Activated CD4-positive, alpha-beta T cell treated with anti-CD3 and anti-CD28 coated beads for 24 hours (primary cell): ENCODE results near the gene RTEL1.
"Not testable (repeated sequence)": the region's sequence is repeated elsewhere in the genome, so short reads cannot be mapped to it uniquely, and the experiment has no call there.

Source experiments
- DNase-seq, 2 donors: peaks; one replicate each; pipeline ENCODE4 v3.0.0-alpha.2; 2020; ENCODE audit warnings: low read depth in 2 of 2

RTEL1 gene

DNA sequence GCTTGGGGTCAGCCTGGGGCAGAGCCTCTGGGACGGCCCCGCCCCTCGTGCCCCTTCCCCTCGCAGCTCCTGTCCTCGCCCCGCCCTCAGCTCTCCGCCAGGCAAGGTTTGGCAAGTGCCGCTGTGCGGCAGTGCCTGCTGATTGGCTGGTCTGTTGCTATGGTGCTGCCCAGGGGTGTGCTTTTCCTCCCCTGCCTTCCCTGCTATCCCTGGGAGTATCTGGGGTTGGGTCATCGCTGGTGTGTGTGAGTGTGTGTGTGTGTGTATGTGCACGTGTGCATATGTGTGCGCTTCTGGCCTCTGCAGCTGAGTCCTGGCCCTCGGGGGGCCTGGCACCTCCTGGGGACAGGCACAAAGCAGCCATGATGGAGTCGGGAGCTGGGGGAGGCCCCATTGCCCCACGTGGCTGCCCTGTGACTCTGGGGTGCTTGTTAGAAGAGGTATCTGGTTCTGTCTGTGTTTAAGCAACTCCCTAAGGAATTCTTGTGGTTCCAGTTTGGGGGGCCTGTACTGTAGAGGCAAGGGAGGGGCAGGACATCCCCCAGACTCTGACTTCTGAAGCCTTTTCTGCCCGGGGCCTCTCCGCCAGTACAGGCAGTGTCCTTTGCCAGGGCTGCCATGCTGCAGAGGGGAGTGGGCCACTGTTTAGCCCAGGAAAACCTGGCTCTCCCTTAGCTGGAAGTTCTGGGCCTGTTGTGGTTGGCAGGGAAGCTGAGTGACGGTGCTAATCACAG, 6.9 kb downstream of the RTEL1 start:
- no peak for DNase-seq

DNA sequence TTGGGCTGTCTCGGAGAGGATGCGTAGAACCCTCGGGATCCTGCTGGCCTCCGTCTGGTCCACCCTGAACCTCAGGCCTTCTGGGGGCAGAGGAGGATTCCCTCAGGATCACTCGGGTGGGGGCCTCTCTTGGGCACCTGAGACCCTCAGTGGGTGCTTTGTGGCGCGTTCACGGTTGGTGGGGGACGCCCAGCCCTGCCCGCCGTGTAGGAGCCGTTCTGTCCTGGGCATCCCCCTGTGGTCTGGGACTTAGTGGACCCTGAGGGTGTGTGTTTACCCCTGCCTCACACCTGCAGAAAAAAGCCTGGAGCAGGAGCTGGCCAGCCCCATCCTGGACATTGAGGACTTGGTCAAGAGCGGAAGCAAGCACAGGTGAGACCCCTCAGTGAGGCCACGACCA, 7.6 kb downstream of the RTEL1 start:
- no peak for DNase-seq

DNA sequence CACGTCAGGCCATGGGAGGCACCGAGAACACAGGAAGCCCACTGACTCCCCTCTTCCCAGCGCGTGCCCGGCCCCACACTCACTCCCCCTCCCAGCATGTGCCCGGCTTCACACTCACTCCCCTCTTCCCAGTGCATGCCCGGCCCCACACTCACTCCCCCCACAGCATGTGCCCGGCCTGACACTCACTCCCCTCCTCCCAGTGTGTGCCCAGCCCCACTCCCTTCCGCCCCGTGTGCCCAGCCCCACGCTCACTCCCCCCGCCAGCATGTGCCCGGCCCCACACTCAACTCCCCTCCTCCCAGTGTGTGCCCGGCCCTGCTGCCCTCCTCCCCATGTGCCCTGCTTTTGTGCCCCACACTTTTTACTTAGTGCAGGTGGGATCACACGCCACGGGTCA, 9.7 kb downstream of the RTEL1 start:
- no peak for DNase-seq

DNA sequence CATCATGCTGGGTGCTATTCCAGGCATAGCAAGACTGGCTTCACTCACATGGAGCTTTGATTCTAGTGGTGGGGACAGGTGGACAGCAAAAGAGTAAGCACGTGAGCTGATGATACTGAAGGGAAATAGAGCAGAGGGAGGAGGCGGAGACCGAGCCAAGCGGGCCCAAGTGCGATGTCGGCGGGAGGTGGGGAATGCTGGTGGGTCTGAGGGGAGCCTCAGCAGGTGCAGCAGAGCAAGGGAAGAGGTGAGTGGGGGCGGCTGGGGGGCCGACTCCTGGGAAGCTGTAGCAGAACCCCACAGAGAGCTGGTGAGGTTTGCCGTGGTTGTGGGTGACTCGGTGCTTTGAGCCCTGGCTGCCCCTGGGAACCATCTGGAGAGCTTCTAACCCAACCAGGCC, 10.2 kb downstream of the RTEL1 start:
- no peak for DNase-seq

DNA sequence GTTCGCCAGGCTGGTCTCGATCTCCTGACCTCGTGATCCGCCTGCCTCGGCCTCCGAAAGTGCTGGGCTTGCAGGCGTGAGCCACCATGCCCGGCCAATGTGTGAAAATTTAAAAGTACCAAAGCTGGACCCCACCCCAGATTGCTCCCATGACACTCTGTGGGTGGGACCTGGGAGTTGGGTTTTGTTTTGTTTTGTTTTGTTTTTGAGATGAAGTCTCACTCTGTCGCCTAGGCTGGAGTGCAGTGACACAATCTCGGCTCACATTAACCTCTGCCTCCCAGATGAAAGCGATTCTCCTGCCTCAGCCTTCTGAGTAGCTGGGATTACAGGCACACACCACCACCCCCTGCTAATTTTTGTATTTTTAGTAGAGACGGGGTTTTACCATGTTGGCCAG, 13.6 kb downstream of the RTEL1 start:
- DNase-seq = not testable (repeated sequence)

DNA sequence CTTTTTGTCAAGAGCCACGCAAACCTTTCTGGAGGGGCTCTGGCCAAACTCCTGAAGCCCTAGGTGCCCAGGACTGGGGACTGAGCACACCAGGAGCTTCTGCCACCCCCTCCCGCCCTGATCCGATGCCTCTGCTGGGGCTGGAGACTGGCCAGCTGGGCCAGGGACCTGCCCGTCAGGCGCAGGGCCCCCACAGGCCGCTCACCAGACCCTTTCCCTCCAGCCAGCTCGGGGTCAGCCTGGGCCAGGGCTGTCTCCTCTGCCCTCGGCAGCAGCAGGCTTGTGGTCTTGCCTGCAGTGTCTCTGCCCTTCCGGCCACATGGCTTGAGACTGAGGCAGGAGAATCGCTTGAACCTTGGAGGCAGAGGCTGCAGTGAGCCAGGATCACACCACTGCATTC, 14.6 kb downstream of the RTEL1 start:
- no peak for DNase-seq

DNA sequence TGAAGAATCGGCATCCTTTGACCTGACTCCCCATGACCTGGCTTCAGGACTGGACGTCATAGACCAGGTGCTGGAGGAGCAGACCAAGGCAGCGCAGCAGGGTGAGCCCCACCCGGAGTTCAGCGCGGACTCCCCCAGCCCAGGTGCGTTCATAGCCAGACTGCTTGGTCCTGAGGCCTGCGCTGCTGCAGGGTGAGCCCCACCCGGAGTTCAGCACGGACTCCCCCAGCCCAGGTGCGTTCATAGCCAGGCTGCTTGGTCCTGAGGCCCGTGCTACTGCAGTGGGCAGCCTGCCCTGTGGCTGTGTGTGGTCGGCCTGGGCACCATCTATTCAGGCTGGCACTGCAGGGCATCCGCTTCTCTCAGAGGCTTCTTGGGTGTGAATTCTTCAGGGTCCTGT, 15.8 kb downstream of the RTEL1 start:
- DNase-seq = no peak

DNA sequence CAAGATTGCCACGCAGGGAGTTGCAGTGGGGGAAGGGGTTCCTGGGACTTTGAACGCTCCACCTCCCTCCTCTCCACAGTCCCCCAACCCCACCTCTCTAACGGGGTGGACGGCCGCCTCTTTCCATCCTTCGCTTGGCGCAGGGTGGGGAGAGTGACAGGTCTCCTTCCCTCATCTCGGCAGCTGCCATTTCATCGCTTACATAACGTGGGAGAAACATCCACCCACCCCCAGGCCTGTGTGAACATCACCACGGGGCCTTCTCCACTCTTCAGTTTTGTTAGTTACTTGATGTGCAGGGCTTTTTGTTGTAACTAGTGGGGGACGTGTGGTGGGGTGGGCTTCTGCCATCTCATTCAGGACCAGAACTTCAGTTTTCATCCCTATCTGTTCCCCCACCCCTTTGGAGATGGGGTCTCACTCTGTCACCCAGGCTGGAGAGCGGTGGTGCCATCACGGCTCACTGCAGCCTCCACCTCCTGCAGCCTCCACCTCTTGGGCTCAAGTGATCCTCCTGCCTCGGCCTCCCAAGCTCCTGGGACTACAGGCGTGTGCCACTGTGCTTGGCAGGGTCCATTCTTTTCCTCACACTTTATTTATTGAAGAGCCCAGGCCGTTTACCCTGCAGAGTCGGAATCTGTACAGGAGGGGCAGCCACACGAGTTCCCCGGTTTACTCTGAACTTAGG, 17.7 kb downstream of the RTEL1 start:
- DNase-seq = no peak

DNA sequence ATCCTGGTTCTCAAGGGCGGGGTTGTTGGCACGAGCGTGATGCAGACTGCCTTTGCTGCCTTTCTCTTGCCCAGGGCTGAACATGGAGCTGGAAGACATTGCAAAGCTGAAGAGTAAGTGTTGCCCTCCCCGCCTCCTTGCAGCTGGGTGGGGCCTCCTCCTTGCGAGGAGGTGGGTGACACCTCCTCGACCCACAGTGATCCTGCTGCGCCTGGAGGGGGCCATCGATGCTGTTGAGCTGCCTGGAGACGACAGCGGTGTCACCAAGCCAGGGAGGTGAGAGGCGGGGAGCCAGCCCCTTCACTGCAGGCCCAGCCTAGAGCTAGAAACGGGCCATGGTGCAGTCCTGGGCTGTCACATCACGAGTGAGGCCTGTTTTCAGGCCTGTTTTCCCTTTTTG, 20.0 kb downstream of the RTEL1 start:
- DNase-seq = no peak

DNA sequence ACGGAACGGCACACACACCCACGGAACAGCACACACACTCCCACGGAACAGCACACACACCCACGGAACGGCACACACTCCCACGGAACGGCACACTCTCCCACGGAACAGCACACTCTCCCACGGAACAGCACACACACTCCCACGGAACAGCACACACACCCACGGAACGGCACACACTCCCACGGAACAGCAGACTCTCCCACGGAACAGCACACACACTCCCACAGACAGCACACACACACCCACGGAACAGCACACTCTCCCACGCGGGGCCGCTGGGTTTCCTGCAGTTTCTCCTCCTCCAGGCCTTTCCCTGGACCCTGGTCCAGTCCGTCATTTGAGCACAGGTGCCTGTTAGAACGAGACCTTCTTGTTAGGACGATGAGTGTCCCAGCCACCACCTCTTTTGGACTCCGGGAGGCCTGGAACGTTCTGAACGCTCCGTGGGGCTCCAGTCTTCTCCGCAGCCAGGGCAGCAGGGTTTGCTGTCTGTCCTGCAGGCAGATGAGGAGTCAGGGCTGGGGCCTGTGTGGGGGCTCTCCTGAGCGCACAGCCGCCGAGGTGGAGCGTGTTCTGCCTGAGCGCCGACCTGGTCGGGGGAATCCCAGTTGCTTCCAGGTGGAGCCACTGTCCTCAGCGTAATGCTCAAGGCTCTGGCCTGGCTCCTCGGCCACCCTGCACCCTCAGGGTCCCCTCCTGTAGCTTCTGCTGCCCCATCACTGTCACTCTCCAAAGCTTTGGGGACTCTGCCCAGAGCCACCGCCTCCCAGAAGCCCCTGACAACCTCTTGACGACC, 20.8 kb downstream of the RTEL1 start:
- DNase-seq = no peak

DNA sequence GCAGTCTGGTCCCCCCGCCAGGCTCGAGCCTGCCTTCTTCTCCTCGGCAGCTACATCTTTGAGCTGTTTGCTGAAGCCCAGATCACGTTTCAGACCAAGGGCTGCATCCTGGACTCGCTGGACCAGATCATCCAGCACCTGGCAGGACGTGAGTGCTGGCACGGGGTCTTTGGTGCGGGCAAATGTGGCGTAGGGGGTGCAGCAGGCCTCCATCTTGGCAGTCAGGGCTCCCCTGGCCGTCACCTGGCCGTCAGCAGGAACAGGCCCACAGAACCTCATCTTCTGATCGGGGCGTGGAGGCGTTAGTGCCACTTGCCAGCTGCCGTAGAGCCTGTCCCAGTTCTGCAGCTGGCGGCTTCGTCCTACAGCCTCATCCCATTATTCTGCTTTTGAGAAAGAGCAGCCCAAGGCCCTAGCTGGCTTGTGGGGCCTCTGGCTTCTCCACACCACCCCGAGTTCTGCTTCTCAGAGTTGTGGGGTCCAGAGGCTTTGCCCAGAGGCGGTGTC, 21.7 kb downstream of the RTEL1 start:
- DNase-seq = no peak

DNA sequence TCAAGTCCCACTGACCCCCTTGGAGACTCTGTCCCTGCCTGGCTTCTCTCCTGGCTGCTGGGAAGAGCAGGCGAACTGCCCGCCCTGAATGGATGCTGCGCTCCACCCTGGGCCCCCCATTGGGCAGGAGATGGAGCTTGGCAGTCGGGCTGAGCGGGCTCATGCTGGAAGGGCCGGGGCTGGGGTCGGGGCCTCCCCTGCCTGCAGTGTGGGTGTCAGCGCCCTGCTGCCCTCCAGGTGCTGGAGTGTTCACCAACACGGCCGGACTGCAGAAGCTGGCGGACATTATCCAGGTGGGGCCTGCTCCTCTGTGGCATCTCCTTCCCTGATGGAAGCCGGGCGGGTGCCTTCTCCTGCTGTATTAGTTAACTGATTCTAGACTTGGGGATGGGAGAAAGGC, 22.3 kb downstream of the RTEL1 start:
- no peak for DNase-seq

DNA sequence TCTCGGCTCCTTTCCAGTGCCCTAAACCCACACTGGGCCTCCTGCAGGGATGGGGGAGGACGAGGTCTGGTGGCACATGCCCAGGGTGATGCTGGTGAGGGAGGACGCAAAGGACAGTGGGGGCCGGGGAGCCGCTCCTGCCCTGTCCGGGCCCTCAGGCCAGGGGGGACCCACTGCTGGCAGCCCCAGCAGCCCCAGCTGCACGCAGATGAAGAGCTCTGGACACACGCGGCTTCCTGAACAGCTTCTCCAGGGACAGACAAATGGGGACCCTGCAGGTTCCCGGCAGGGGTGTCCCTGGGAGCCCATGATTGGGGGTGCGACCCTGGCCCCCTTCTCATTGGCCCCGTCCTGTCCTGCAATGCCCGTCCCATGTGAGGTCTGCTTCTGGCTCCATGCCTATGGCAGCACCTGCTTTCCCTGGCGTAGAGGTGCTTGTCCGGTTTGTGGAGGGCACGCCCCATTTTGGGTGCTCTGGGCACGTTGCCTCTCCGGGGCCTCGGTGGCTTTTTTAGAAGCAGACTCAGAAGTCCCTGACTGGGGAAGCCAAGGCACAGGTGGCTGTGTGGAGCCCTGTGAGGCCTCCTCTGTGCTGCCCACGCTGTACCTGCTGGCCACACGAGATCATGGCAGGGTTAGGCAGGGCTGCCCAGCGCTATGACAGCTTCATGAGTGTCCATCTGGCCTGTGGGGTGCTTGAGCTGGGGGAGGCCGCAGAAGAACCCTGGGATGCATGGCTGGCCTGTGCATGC, 22.9 kb downstream of the RTEL1 start:
- no peak for DNase-seq

DNA sequence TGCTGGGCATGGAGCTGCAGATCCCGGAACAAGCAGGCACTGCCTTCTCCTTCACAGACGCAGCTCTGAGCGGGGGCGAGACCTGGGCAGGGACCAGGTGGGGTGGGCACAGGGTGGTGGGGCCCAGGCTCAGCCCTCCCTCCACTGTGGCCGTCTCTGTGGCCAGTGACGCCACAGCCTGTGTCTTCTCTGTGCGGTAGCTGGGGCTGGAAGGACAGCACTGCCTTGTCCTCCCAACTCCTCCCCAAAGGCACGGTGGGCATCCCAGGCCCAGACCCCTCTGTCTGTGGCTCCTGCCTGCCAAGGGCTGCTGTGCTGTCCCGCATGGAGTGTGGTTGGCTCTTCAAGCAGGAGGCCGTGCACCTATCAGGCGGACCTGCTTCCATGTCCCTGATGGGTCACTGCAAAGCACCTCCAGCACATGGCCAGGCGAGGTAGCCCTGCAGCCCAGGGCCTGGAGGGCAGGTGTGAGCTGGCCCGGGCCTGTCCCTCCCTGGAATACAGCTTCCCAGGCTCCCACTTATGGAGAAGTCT, 23.6 kb downstream of the RTEL1 start:
- DNase-seq = no peak

DNA sequence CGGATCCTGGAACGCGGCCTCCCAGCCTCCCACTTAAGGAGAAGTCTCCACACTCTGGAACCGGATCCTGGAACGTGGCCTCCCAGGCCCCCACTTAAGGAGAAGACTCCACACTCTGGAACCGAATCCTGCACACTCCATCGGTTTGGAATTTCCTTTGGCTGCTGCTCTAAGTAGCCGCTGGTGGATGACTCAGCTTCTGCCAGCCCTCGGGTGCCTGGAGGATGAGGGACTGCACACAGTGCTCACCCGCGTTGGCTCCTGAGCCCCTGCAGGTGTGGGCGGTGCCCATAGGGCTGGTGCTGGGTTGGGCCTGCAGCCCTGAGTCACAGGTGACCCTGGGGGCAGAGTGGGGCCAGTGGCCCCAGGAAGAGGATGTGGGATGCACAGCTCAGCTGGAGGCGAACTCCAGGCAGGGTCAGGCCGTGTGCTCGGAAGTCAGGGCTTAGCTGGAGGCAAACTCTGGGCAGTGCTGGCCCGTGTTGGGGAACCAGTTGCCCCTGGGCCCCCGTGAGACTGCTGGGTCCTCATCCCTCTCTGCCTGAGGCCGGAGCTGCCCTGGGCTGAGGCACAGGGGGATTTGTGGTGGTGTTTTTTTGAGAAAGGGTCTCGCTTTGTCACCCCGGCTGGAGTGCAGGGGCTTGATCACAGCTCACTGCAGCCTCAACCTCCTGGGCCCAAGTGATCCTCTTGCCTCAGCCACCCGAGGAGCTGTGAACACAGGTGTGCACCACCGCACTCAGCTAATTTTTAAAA, 24.4 kb downstream of the RTEL1 start:
- no peak for DNase-seq

DNA sequence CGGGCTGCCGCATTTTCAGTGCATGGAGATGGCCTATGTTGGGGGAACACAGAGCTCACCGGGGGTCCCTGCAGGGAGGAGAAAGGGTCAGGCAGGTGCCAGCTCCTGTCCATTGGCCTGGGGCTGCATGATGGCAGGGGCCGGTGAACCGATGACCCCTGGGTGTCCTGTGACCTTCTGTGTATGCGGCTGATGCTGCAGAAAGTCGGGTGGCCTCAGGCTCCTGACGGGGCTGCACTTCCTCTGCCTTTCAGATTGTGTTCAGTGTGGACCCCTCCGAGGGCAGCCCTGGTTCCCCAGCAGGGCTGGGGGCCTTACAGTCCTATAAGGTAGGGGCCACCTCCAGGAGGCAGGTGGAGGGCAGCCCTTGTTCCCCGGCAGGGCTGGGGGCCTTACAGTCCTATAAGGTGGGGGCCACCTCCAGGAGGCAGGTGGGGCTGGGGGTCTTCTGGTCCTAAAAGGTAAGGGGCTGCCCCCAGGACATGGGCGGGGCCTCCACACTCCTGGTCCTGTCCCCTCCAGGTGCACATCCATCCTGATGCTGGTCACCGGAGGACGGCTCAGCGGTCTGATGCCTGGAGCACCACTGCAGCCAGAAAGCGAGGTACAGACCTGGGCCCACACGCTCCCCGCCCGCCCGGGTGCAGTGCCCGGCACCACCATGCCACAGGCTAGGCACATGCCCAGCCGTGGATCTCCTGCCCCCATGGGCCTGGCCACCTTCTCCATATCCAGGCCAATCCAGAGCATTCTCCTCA, 27.3 kb downstream of the RTEL1 start:
- DNase-seq = no peak

DNA sequence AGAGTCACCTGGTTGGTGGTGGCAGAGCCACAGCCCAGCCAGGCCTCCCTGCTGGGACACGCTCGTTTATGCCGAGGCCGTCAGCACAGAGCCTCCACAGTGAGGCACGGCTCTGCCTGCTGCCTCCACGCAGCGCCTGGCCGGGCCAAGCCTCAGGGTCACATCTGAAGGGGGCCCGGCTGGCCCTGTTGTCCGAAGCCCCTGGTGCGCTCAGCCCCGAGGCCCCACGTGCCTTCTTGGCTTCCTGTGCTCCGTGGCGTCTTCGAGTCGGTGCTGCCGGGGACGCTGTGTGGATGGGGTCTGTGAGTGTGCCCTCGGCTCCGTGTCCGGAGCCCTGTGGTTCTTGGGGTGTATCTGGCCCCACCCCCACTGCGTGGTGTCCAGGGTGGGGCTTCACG, 28.0 kb downstream of the RTEL1 start:
- no peak for DNase-seq

DNA sequence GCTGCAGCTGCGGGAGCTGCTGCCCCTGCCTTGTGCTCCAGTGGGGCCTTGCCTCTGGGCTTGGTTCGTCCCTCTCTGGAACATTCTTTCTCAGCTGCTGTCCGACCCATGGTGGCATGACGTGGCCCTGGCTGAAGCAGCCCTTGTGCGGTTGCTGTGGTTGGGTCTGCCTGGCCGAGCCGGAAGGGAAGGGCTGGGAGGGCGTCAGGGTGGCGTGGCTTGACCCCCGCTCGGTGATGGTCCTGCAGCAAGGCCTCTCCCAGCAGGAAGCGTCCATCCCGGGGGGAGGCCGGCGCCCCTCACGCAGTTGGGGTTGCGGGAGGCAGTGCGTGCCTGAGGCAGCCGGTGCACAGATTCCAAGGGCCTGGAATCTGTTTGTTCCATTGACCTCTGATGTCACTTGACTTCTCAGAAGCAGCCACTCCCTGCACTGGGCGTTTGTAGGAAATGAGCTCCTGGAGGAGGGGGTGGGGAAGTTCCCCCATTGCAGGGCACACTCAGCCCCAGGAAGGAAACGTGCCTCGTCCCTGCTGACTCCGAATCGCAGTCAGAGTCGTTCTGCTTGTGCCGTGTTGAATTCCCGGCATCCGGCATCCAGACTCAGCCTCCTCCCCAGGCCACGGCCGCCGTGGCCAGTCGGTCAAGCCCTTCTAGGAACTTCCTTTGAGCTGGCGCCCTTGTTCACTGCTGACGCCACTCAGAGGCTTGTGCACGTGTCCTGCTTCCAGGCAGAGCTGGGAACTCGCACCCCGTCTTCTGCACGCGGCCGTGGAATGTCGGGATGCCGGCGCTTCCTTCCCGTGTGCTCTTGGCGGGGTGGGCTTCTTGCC, 28.6 kb downstream of the RTEL1 start:
- DNase-seq = peak in 1 of 2 donors; percentile 41
